PC-3 (cell line): ENCODE data around the gene PDZD2. TPM values are rescaled to one million over a fixed set of nuclear protein-coding genes. Genes with fewer than 3 reads are reported as not detected.
"Not testable (repeated sequence)": the region's sequence is repeated elsewhere in the genome, so short reads cannot be mapped to it uniquely, and the experiment has no call there.

Experiments
- ATAC-seq: fragments of 200-7000 bp; cut with Tn5 transposase; 2 replicates; pipeline ENCODE4 v1.9.1; 2020; ENCODE audit warnings: mild to moderate bottlenecking, moderate library complexity
- BruUV-seq: library from RNA; stranded (reverse); fragments of 400-500 nt; replicated peaks from 2 replicates; lab custom pipeline; 2021; lab: Mats Ljungman, UMichigan
- CTCF ChIA-PET: fragments of 300-600 bp; sonication (Branson Sonifier 250); formaldehyde crosslinking; loops from one replicate; lab custom pipeline; 2022; ENCODE audit warnings: antibody characterized with exemption; lab: Charles Lee
- POLR2A ChIA-PET: fragments of 300-600 bp; sonication (Branson Sonifier 250); formaldehyde crosslinking; loops from one replicate; lab custom pipeline; 2022; ENCODE audit warnings: antibody characterized with exemption; ENCODE audit not compliant: unreplicated experiment; lab: Charles Lee
- DNase-seq: peaks from one replicate; pipeline ENCODE4 v3.0.0-alpha.2; 2015
- H2AFZ ChIP-seq: fragments of 300-600 bp; sonication (generic); 2 replicates; pipeline ENCODE4 v1.6.0; 2016; ENCODE audit warnings: antibody characterized with exemption, low read length
- H3F3A ChIP-seq: fragments of 300-600 bp; sonication (generic); one replicate; pipeline ENCODE4 v1.6.0; 2017; ENCODE audit warnings: antibody characterized with exemption, low read length, control low read depth, mild to moderate bottlenecking; ENCODE audit not compliant: unreplicated experiment
- H3K27ac ChIP-seq: fragments of 300-600 bp; sonication (generic); 2 replicates; pipeline ENCODE4 v1.5.1; 2016; ENCODE audit warnings: mild to moderate bottlenecking, low read length
- H3K27me3 ChIP-seq: fragments of 300-600 bp; sonication (generic); 2 replicates; pipeline ENCODE4 v1.6.1; 2016; ENCODE audit warnings: low read length, mixed read lengths
- H3K36me3 ChIP-seq: fragments of 300-600 bp; sonication (generic); 2 replicates; pipeline ENCODE4 v1.6.1; 2016; ENCODE audit warnings: low read depth, mixed run types, low read length, mixed read lengths
- H3K4me1 ChIP-seq: fragments of 300-600 bp; sonication (generic); 2 replicates; pipeline ENCODE4 v1.5.1; 2016; ENCODE audit warnings: low read length; ENCODE audit not compliant: insufficient read depth
- H3K4me2 ChIP-seq: fragments of 300-600 bp; sonication (generic); 2 replicates; pipeline ENCODE4 v1.6.0; 2016; ENCODE audit warnings: low read length
- H3K4me3 ChIP-seq: fragments of 300-600 bp; sonication (generic); 2 replicates; pipeline ENCODE4 v1.5.1; 2016; ENCODE audit warnings: mild to moderate bottlenecking, low read length, mixed read lengths
- H3K79me2 ChIP-seq: fragments of 300-600 bp; sonication (generic); 2 replicates; pipeline ENCODE4 v1.6.1; 2017; ENCODE audit warnings: low read length, mixed read lengths
- H3K9ac ChIP-seq: fragments of 300-600 bp; sonication (generic); 2 replicates; pipeline ENCODE4 v1.6.0; 2016; ENCODE audit warnings: mild to moderate bottlenecking, low read length
- H3K9me2 ChIP-seq: fragments of 300-600 bp; sonication (generic); replicated peaks from 2 replicates; pipeline ENCODE4 v1.6.1; 2016; ENCODE audit warnings: mixed run types, low read length, mixed read lengths
- H3K9me3 ChIP-seq: fragments of 300-600 bp; sonication (generic); 2 replicates; pipeline ENCODE4 v1.6.1; 2016; ENCODE audit warnings: low read length, mixed read lengths
- H4K20me1 ChIP-seq: fragments of 300-600 bp; sonication (generic); 2 replicates; pipeline ENCODE4 v1.6.1; 2016; ENCODE audit warnings: low read length, mixed read lengths
- CTCF ChIP-seq: fragments of 300-600 bp; sonication (generic); conservative IDR thresholded peaks from 2 replicates; pipeline ENCODE4 v1.5.1; 2017; ENCODE audit warnings: antibody characterized with exemption, low read depth, mild to moderate bottlenecking, low read length
- EZH2 ChIP-seq: fragments of 300-600 bp; sonication (generic); IDR thresholded peaks from one replicate; pipeline ENCODE4 v1.6.1; 2017; ENCODE audit warnings: antibody characterized with exemption, mild to moderate bottlenecking, low read length; ENCODE audit not compliant: unreplicated experiment
- EZH2phosphoT487 ChIP-seq: fragments of 300-600 bp; sonication (generic); IDR thresholded peaks from 2 replicates; pipeline ENCODE4 v1.6.1; 2018; ENCODE audit warnings: mild to moderate bottlenecking, antibody characterized with exemption, low read length, borderline replicate concordance
- intact Hi-C: fragments of 100-400 bp; cut with micrococcal nuclease; formaldehyde crosslinking; loops from 2 replicates; pipeline ENCODE4 v1.9.0; 2023
- total RNA-seq: library from RNA; depleted of rRNA; stranded (reverse); fragments of >200 nt; gene quantifications from 2 replicates; pipeline ENCODE4 v1.2.3, GENCODE V29; 2014

The PDZD2 gene
- total RNA-seq, 1 experiment from 2014 or later, result 2.0 TPM

GRCh38 chr5:31682851-31683250 is 43.9 kb downstream of the PDZD2 start:
- ATAC-seq, result no peak
- CTCF ChIA-PET, result no interaction called here

GRCh38 chr5:31688515-31689092 is 49.7 kb downstream of the PDZD2 start:
- no peaks in the 10 kb centered on the region for H3K79me2 ChIP-seq

More at GRCh38 chr5:31682851-31683250, 43.9 kb downstream of the PDZD2 start:
- no peak overlapping the region for H2AFZ ChIP-seq
- H4K20me1 ChIP-seq, result no peaks in the 10 kb centered on the region
- no peaks in the 10 kb centered on the region for H3K4me1 ChIP-seq
- no peaks in the 10 kb centered on the region for H3K79me2 ChIP-seq
- H3K9me3 ChIP-seq, result no peaks in the 10 kb centered on the region
- H3K9ac ChIP-seq, result no peak overlapping the region
- BruUV-seq, result no TSS peak
- no peaks in the 10 kb centered on the region for H3K9me2 ChIP-seq
- H3K4me3 ChIP-seq, result no peak overlapping the region
- TF ChIP-seq EZH2phosphoT487 (no peak), EZH2 (no peak), CTCF (no peak)
- peaks cover 71% of the 10 kb centered on the region for H3K27me3 ChIP-seq
- H3K27ac ChIP-seq, result no peak overlapping the region
- DNase-seq, result no peak
- no peaks in the 10 kb centered on the region for H3K36me3 ChIP-seq
- H3K4me2 ChIP-seq, result no peak overlapping the region
- intact Hi-C loops, result no loop called here
- POLR2A ChIA-PET, result interaction anchor here (0.6 kb wide), 1 partner anchor 426 kb away, joined by 3 read pairs; no protein-coding TSS in a partner anchor
- no peaks in the 10 kb centered on the region for H3F3A ChIP-seq

GRCh38 chr5:31691408-31691807 is 52.5 kb downstream of the PDZD2 start:
- intact Hi-C loops, H3K9me2 ChIP-seq, H4K20me1 ChIP-seq, H3K4me1 ChIP-seq, H3K4me2 ChIP-seq, H3F3A ChIP-seq, DNase-seq, H3K79me2 ChIP-seq, H3K36me3 ChIP-seq, H3K9me3 ChIP-seq, H3K27ac ChIP-seq, POLR2A ChIA-PET, CTCF ChIA-PET, H3K4me3 ChIP-seq, H2AFZ ChIP-seq, H3K9ac ChIP-seq, BruUV-seq, ATAC-seq: not testable (repeated sequence)
- H3K27me3 ChIP-seq, result peaks cover 30% of the 10 kb centered on the region

More at GRCh38 chr5:31688515-31689092, 49.7 kb downstream of the PDZD2 start:
- Histone ChIP-seq H3K27me3 (peaks cover 36% of the 10 kb centered on the region), H3K9ac (no peak overlapping the region), H3K4me3 (no peak overlapping the region), H3K9me3 (no peaks in the 10 kb centered on the region), H3F3A (no peaks in the 10 kb centered on the region), H2AFZ (no peak overlapping the region), H3K27ac (no peak overlapping the region), H3K4me1 (no peaks in the 10 kb centered on the region), H3K36me3 (no peaks in the 10 kb centered on the region), H3K4me2 (no peak overlapping the region), H4K20me1 (no peaks in the 10 kb centered on the region), H3K9me2 (no peaks in the 10 kb centered on the region)
- DNase-seq (no peak), ATAC-seq (no peak)
- CTCF ChIA-PET, result interaction anchor here (0.6 kb wide), 1 partner anchor 391 kb away, joined by 9 read pairs; no protein-coding TSS in a partner anchor
- BruUV-seq, result no TSS peak
- intact Hi-C loops, result no loop called here
- TF ChIP-seq EZH2 (no peak), CTCF (no peak), EZH2phosphoT487 (no peak)
- POLR2A ChIA-PET, result no interaction called here
